Measurements from ENCODE around the gene SAMD10.

SAMD10 gene

DNA sequence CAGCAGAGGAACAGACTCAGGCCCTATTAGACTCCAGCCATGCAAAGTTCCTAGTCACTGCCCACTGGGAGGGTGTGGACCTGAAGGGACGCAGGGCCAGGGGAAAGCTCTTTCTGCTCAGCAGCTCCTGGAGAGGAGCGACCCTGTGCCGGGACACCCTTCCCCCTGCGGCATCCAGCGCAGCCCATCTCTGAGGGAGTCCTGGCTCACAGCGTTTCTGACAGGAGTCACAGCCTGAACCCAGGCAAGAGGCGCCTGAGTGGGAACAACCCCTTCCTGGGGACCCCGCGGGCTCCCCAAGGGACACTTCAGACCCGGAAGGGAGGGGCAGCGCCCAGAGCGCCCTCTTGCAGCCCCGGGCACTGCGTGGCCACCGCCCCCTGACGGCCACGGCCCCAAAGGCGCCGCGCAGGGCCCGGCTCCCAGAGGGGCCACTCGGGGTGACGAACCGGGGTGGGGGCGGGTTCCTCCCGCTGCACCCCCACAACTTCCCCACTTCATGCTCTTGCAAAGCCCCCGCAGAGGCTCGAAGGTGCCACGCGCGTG is 24.1 kb downstream of the SAMD10 start:
- peak; percentile 75 for DNase-seq

DNA sequence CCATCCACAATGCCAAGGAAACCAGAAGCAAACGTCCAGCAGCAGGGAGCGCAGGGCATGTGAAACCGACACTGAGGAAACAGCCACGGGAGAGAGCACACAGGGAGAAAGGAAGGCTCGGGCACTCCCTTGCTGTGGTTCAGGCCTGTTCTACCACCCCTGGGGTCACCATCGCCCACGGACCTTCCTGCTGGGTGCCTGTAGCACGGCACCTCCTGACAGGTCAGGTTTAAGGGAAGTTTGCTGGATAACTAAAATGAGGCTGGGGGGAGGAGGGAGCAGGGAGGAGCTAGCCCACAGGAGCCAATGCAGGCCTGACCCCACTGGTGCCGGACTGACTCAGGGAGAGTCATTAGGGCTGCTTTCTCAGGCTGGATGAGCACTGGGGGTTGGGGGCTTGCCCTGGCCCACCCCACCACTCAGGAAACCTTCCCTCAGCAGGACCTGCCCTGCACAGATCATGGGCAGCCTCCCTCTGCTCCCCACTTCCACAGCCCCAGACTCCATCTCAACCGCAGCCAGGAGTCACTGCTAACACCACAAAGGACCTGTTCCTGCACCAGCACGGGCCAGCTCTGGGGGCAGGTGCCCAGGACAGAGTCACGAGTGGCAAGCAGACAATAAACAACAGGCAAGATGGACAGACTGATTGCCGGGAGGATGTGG is 25.5 kb downstream of the SAMD10 start:
- no peak for DNase-seq

DNA sequence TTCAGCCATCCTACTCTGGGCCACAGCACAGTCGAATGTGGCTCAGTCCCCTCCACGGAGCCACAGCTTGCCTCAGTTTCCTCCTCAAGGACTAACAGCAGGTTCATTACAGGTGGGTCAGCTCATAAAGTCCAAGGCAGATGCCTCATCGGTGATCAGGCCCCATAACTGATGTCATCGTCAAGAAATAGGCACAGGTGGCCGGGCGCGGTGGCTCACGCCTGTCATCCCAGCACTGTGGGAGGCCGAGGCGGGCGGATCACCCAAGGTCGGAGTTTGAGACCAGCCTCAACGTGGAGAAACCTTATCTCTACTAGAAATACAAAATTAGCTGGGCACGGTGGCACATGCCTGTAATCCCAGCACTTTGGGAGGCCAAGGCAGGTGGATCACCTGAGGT is 26.7 kb downstream of the SAMD10 start:
- no peak for DNase-seq

DNA sequence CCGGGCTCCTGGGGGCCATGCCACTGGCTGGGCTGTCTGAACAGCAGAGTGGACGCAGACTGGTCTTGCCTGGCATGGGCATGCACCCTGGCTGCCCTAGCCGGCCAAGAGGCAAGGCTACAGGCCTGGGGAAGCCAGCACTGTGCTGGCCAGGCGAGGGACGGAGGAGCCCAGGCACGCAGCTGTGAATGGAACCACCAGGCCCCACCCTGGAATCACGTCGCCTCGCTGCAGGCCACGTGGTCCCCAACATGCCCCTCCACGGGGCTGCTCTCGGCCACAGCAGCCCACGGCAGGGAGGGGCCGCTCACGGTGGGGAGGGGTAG is 27.3 kb downstream of the SAMD10 start:
- no peak for DNase-seq

DNA sequence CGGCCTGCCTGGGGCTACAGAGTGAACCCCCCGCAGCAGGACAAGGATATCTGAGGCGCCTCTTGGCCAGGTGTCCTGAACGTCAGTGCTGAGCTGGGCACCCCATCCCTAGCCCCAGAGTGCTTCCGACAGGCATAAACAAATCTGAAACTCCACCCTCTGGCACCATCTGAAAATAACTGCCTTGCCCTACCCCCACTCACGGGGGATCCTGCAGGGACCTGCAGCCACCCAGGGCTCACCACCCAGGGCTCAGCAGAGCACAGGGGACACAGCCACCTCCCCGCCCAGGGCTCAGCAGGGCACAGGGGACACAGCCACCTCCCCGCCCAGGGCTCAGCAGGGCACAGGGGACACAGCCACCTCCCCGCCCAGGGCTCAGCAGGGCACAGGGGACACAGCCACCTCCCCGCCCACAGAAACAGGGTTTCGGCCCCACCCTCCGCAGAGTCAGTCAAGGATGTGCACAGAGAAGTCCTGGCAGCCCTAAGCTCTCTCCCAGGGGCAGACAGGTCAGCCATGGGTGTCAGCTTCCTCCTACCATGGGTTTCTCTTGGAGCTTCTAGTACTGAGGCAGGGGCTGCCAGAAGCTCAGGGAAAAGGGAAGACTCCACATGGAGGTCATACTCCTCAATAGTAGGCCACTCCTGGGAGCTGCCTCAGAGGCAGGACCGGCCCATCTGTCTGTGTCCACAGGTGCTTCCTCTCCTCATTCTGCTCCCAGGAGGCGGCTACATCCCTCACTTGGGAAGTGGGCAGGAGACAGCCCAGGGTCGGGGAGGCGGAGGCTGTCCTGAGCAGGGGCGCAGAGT is 27.8 kb downstream of the SAMD10 start:
- DNase-seq, result no peak

DNA sequence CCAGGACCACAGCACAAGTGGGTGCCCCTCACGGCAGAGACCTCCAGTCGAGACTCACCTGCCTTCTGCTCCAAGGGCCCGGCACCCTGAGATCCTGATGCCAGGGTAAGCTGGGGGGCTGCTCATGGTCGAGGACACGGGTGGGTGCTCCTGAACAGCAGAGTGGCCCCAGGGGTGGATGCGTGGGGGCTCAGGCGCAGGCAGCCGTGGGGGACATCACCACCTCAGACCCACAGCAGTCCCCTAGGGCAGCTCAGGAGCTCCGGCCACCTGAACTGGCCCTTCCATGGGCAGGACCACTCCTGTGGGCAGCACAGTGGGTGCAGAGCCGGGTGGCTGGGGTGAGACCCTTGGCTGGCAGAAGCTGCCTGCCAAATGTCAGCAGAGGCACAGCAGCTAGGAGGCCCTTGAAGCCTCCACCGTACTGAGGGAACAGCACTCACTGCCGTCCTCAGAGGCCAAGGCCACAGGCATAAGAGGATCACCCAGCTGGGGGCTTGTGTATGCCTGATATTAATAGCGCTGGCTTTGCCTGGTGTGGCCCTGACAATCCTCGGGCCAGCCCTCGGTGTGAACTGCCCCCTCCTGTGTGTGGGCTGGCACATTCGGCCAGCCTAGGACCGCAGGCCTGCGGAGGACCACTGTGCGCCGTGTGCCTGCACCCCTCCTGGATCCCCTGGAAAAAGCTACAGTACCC is 28.6 kb downstream of the SAMD10 start:
- no peak for DNase-seq

DNA sequence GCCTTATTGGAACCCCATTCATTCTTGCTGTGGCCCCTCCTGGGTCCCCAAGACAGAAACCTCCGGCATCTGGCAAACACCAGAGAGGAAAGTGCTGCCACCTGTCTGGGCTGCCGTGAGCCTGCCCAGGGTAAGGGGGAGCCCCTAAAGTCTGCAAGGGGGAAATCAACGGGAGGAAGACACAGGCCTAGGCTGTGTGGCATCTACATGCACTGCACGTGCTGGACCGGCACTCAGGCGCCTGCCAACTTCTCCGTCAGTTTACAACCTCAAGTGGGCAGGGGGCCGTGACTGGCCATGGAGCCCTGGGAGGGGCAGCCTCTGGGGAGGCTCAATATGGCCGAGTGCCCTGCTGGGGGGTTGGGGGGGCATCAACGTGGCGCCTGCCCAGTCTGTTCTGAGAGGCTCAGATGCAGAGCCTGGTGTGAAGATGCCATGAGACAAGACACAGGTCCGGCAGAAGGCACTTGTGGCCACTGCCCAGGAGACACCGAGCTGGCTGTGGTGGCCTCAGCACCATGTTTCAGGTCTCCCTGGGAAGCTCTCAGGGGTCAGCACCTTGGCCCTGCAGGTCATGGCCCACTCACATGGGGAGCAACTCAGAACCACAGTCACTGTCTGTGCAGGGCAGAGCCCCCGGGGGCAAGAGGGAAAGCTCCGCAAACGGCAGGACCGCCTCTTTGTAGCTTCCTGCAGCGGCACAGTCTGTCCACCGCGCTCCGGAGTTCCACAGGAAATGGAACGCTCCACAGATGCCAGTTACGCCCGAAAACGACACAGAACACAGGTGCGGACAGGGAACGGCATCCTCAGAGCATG is 31.6 kb downstream of the SAMD10 start:
- DNase-seq, result no peak

DNA sequence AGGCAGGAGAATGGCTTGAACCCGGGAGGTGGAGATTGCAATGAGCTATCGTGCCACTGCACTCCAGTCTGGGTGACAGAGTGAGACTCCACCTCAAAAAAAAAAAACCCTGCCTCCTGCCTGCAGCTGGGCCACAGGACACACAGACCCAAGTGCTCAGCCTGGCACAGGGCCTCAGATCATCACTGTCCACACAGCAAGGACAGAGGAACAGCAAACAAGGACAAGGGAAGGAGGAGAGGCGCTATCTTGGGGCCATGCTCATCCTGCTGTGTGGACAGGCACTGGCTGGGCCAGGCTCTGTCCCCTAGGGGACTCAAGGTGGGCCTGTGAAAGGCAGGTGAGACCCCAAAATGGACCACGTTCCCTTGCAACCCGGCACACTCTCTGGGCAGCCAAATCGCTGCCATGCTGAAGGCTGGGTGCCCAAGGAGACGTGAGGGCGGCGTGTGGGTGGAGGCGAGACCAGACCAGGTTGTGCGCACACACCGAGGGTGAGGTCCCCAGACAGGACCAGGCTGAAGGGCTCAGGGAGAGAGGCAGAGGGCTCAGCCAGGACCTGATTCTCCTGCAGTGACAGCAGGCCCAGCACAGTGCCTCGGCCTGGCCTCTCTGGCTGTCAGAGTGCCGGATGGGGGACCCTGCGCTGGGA is 32.3 kb downstream of the SAMD10 start:
- DNase-seq, result no peak

DNA sequence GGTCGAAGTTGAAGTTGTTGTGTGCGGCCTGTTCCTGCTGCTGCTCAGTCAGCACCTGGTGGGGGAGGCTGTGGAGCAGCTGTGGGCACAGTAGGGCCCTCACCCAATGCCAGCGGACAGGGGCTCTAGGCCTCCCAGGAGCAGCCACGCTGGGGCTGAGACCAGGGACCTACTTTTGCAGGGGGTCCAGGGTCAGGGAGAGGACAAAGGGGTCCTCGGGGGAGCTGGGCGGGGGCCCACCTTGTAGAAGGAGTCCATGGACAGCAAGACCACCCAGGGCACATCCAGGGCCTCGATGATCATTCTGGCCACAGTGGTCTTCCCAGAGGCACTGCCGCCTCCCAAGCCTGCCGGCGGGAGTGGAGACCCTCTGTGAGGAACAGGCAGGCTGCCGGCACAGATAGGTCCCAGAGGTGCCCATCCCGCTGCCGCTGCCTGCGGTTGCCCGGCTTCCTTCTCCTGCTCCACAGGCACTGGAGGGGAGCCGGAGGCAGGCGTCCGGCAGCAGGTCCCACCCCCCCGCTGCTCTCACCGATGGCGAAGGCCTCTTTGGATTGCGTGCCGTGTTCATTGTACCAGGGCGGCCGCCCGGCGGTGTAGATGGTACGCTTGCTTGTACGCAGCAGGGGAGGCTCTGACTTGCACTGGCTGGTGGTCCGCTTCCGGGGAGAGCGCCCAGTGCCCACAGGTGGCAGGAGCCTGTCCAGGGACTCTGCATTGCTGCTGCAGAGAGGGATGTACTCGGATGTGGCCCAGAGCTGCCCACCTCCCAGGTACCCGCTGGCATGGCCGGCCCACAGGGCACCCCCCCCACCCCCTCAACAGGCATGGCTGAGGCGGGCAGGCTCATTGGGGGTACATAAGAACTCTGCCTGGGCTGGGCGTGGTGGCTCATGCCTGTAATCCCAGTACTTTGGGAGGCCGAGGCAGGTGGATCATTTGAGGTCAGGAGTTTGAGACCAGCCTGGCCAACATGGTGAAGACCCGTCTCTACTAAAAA is 33.2 kb downstream of the SAMD10 start:
- no peak for DNase-seq

DNA sequence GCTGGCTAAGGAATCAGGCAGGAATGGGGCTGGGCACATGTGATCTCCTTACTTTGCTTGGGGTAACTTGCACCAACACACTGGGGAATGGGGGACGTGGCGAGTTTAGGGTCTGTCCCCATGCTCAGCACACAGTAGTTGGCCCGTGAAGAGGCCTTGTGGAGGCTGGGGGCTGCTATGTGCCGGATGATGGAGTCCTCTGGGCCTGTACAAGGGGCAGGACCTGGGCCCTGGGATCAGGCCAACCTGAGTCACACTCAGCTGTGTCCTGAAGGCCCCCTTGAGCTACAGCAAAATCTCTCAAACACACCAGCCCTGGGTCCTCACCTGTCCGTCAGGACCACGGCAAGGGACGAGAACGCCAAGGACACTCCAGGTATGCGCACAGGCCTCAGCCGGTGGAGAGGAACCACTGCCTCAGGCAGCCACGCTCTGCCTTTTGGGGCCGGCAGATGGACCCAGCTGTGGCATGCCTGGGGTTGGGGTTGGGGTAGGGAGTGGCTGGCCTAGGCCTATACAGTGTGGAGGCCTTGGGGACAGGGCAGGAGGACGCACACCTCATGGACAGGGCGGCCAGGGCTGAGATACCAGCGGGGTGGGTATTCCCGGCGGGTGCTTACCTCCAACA is 34.3 kb downstream of the SAMD10 start:
- no peak for DNase-seq

DNA sequence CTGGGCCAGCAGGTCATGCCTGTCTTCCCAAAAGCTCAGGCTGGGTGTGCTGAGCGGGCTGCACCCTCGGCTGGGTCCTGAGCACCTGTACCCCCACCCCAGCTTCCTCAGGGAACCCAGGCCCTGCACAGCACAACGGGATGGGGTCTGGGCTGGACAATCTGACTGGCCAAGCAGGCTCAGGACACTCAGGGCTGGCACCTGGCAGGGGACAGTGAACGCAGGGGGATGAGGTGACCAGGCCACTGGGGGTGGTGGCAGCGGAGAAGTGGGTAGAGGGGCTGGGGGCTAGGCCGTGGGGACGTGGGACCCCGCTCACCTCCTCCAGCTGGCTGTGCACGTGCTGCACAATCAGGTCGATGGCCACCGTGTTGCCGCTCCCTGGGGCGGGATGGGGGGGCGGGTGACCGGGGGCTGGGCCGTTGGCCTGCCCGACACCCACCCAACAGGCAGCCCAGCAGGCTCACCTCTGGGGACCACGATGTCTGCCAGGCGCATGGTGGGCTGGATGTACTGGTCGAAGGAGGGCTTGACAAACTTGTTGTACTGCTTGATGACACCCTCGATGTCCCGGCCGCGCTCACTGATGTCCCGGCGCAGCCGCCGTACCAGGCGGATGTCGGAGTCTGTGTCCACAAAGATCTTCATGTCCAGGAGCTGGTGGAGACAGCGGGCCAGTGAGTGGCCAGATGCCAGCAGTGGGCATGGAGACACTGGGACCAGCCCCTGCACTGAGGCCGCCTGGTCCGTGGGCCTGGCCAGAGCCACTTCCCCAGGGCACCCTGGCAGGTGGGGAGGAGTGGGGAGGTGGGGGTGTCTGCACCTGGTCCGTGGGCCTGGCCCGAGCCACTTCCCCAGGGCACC is 35.1 kb downstream of the SAMD10 start:
- DNase-seq, result no peak

DNA sequence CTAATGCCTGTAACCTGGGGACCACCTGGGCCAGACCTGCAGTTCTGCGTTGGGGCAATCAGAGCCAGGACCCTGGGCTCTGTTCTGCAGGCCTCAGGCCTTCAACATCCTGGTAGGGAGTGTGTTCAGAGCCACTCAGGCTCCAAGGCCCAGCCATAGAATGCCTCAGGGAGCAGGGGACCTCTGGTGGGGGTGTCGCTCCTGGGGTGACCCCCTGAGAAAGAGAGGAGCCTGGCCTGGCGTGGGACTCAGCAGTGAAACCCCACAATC is 35.7 kb downstream of the SAMD10 start:
- DNase-seq, result no peak

DNA sequence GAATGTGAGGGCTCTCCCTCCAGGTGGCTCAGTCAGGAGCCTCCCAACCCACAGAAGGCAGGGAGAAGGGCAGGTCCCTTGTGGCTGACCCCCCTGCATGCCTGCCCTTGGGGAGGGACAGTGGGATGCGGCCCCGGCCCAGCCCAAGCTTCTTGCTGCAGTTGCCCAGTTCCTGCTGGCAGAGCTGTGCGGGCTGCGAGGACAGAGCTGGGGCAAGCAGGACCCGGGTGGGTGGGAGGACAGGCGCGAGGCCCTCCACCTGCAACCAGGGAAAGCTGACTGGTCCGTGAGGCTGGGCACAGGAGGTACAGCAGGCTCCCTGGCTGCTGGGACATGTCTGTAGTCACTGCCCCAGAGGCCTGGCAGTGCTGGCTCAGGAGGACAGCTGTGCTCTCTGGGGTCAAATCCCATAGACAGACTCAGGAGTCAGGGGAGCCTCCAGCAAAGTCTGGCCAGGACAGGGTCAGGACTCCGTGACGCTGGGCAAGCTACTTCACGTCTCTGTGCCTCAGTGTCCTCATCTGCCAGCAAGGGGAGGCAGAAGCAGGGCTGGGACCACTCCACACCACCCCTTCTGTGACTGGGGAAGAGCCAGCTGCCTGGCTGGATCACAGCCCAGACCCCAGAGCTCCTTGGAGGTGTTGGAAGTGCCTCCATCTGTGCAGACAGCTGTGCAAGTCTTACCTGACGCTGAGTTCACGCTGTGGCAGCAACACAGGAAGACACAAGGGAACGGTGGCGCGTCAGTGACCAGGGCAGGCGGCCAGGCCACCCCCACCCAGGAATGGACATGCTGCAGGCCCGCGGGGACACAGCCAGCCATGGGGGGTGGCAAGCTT is 36.3 kb downstream of the SAMD10 start:
- no peak for DNase-seq

DNA sequence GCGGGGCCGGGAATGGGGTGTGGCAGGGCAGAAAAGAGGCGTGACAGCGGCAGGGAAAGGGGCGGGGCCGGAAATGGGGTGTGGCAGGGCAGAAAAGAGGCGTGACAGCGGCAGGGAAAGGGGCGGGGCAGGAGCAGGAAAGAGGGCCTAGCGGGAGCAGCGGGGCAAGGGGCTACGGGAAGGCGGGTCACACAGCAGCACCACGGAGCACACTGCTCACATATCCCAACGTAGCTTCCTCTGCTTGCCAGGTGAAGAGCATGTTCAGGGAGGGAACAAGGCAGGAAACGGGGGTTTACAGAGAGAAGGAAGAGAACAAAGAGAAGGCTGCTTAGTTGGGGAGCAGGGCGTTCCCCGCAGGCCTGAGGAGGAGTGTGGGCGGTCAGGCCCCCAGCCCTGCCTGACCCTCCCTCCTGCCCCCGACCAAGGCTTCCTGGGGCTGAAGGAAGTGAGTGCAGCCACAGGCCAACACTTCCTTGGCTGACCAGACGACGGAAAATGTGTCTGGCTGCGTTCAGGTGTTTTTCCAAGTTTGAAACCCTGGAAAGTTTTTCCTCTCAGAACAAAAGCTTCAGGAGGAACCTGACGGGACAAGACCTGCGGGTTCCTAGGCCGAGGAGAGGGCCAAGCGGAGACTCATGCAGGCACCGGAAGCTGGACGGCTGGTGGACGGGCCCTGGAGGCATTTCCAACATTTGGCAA is 37.0 kb downstream of the SAMD10 start:
- DNase-seq, result peak; percentile 50

DNA sequence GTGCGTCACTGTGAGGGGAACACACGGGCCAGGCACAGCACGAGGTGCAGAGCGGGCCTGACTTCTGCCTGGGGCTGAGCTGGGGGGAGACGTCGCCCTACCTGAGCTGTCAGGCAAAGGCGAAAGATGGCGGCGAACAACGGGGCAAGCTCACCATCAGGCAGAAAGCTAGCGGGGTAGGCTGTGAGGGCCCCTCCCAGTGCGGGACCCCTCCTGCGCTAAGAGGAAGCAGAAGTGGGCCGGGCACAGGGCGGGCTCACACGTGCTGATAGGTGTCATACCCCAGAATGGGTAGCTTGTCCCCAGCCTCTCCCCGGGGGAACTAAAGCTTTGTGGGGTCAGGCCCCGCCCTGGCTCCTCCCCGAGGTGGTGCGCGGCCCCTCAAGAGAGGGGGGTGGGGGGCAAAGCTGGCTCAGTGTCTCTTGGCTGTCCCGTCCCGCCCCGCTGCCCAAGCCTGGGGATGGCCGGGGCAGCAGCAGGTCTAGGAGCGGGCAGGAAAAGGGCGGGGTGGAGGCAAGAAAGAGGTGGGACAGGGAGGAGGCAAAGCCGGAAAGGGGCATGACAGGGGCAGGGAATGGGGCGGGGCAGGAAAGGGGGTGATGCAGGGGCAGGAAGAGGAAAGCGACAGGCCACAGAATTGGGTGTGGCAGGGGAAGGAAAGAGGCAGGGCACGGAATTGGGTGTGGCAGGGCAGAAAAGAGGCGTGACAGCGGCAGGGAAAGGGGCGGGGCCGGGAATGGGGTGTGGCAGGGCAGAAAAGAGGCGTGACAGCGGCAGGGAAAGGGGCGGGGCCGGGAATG is 38.0 kb downstream of the SAMD10 start:
- DNase-seq, result peak; percentile 14

DNA sequence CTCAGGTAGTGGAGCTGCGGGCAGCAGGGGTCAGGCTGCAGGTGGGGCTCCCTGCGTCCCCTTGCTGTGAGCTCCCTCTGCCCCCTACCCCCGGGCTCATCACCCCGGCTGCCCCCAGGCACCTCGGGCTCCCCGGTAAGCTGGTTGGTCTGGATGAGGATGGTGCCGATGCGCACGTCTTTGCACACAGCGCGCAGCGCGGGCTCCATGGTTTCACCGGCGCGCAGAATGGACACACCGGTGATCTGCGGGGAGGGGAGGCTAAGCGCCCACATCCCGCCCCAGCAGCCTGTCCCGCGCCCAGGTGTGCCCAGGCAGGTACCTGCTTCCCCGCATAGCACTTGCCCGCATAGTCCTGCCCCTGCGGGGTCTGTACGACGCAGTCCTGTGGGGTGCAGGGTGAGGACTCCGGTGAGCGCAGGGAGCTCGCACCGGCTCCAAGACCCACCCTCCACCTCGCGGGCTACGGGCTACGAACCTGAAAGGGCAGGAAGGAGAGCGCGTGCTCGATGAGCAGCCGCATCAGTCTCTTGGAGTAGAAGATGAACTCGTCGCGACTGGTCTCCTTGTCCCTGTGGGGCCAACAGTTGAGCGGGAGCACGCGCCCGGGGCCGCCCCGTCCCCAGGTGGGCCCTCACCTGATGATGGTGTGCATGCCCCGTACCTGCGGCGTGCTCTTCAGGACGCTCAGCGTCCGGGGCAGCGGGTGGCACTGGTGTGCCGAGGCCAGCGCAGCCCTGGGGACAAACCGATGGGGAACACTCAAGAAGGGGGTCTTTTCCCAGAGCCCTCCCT is 38.8 kb downstream of the SAMD10 start:
- DNase-seq, result no peak

DNA sequence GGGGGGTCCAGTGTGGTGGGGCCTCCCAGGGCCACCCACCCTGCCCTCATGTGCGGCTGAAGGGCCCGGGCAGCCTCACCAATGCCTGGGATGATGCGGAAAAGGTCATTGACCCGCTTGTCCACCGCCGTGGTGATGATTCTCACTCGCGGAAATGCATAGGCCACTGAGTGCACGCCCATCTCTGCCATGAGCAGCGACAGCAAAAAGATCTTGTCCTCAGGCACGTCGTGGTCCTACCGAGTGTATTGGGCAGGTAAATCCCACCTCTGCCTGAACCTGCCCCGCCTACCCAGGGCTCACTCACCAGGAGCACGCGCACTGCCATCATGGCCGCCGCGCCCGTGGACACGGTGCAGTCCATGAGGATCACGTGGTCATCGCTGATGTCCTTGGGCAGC is 39.4 kb downstream of the SAMD10 start:
- no peak for DNase-seq

All from OCI-M1 (cell line).